K562 (cell line): ENCODE results near the gene POLK. TPM values are rescaled to one million over a fixed set of nuclear protein-coding genes. Genes with fewer than 3 reads are reported as not detected.

Experiments
- ATAC-seq: fragments of 200-7000 bp; cut with Tn5 transposase; 3 replicates; pipeline ENCODE4 v1.9.1; 2020; ENCODE audit warnings: moderate library complexity
- BruUV-seq: library from RNA; stranded (reverse); fragments of 400-500 nt; replicated peaks from 2 replicates; lab custom pipeline; 2021; lab: Mats Ljungman, UMichigan
- CTCF ChIA-PET: fragments of 300-600 bp; formaldehyde crosslinking; extraction: SDS; loops from one replicate; lab custom pipeline; 2021; ENCODE audit warnings: low intra/inter-chr PET ratio; lab: Yijun Ruan, JAX
- POLR2A ChIA-PET: fragments of 300-600, 350-650 bp; sonication (Branson Sonifier 250); formaldehyde crosslinking; extraction: SDS; loops from one replicate; lab custom pipeline; 2021; ENCODE audit warnings: antibody characterized with exemption, inconsistent platforms; lab: Yijun Ruan, JAX
- DNase-seq, 4 experiments: peaks; one replicate each; pipeline versions ENCODE4 v3.0.0 to v3.0.0-alpha.2; 2011 to 2018; ENCODE audit warnings: low spot score in 3 of 4, mixed read lengths in 3 of 4; ENCODE audit errors: extremely low read depth in 1 of 4
- FAIRE-seq: peaks from 2 replicates; lab custom pipeline; 2011; peaks lifted over from hg19 to GRCh38; lab: Jason Lieb, UNC
- H2AFZ ChIP-seq: 2 replicates; pipeline ENCODE4 v1.6.0; 2011; ENCODE audit warnings: low read depth, low read length, control low read depth, inconsistent platforms
- H3K27ac ChIP-seq: fragments of 200-600 bp; 3 replicates; pipeline ENCODE4 v1.8.0; 2011; ENCODE audit warnings: low read depth, mild to moderate bottlenecking, control low read depth, inconsistent platforms, low read length, moderate library complexity, mixed read lengths; ENCODE audit errors: extremely low read depth
- H3K27me3 ChIP-seq, 2 experiments: fragments of 300-600 bp in 1 of 2; 2 replicates in 1 of 2; 3 replicates in 1 of 2; pipeline versions ENCODE4 v1.6.0 to v1.8.0; 2011; ENCODE audit warnings: inconsistent platforms in 2 of 2, low read length in 2 of 2, mild to moderate bottlenecking in 1 of 2, mixed read lengths in 1 of 2, moderate library complexity in 1 of 2; ENCODE audit not compliant: control insufficient read depth in 2 of 2, insufficient read depth in 2 of 2
- H3K36me3 ChIP-seq: fragments of 300-600 bp; 3 replicates; pipeline ENCODE4 v1.8.0; 2011; ENCODE audit warnings: mild to moderate bottlenecking, low read length, inconsistent platforms; ENCODE audit not compliant: control insufficient read depth, insufficient read depth
- H3K4me1 ChIP-seq, 2 experiments: fragments of 200-600 bp in 1 of 2; replicated peaks in 1 of 2; 2 replicates in 1 of 2; 3 replicates in 1 of 2; pipeline versions ENCODE4 v1.5.1 to v1.8.0; 2011; ENCODE audit warnings: inconsistent platforms in 2 of 2, low read length in 2 of 2, mild to moderate bottlenecking in 1 of 2, mixed read lengths in 1 of 2, moderate library complexity in 1 of 2; ENCODE audit not compliant: control insufficient read depth in 2 of 2, insufficient read depth in 2 of 2
- H3K4me2 ChIP-seq: 2 replicates; pipeline ENCODE4 v1.6.1; 2011; ENCODE audit warnings: low read length, control low read depth, inconsistent platforms, mixed read lengths; ENCODE audit not compliant: insufficient read depth
- H3K4me3 ChIP-seq: fragments of 200-600 bp; sonication (generic), shearing (Covaris generic); 2 replicates; pipeline ENCODE4 v1.5.1; 2016; ENCODE audit warnings: control low read depth, inconsistent platforms
- H3K79me2 ChIP-seq: fragments of 200-600 bp; 3 replicates; pipeline ENCODE4 v1.8.0; 2011; ENCODE audit warnings: low read length, inconsistent platforms; ENCODE audit not compliant: control insufficient read depth, insufficient read depth
- H3K9ac ChIP-seq, 2 experiments: 2 replicates each; pipeline versions ENCODE4 v1.6.0 to v1.6.1; 2011; ENCODE audit warnings: low read depth in 2 of 2, low read length in 2 of 2, control low read depth in 1 of 2, inconsistent platforms in 1 of 2, mild to moderate bottlenecking in 1 of 2, mixed read lengths in 1 of 2; ENCODE audit not compliant: insufficient read depth in 1 of 2
- H3K9me1 ChIP-seq: one replicate; pipeline ENCODE4 v1.6.0; 2011; ENCODE audit warnings: inconsistent platforms, mild to moderate bottlenecking, low read length, moderate library complexity; ENCODE audit not compliant: control insufficient read depth, insufficient read depth
- H3K9me3 ChIP-seq: replicated peaks from 2 replicates; pipeline ENCODE4 v1.5.1; 2011; ENCODE audit warnings: low read depth, low read length, inconsistent platforms; ENCODE audit not compliant: control insufficient read depth, insufficient read depth
- H4K20me1 ChIP-seq: replicated peaks from 2 replicates; pipeline ENCODE4 v1.6.1; 2011; ENCODE audit warnings: low read length, inconsistent platforms, mixed read lengths; ENCODE audit not compliant: control insufficient read depth, insufficient read depth
- EHMT2 ChIP-seq: fragments of 450-650 bp; IDR thresholded peaks from 2 replicates; pipeline ENCODE4 v1.6.1; 2018; ENCODE audit warnings: antibody characterized with exemption
- HDAC3 ChIP-seq: fragments of 450-650 bp; IDR thresholded peaks from 2 replicates; pipeline ENCODE4 v1.6.1; 2018; ENCODE audit warnings: borderline replicate concordance, mild to moderate bottlenecking, moderate library complexity; ENCODE audit not compliant: partially characterized antibody
- HDGF ChIP-seq: fragments of 450-650 bp; IDR thresholded peaks from 2 replicates; pipeline ENCODE4 v1.6.1; 2016
- JUNB ChIP-seq: fragments of 450-650 bp; formaldehyde crosslinking; conservative IDR thresholded peaks from 2 replicates; pipeline ENCODE4 v1.4.0; 2020; ENCODE audit warnings: mild to moderate bottlenecking
- MAFG ChIP-seq: fragments of 450-650 bp; conservative IDR thresholded peaks from 2 replicates; pipeline ENCODE4 v1.6.1; 2016; ENCODE audit warnings: missing genetic modification characterization, missing compliant biosample characterization
- MAFK ChIP-seq: IDR thresholded peaks from 2 replicates; pipeline ENCODE4 v1.6.1; 2011; ENCODE audit warnings: low read length, improper control_type of control experiment
- PPARD ChIP-seq: fragments of 250-450 bp; sonication (Bioruptor Pico); IDR thresholded peaks from 2 replicates; pipeline ENCODE4 v1.8.0; 2022; ENCODE audit warnings: inconsistent platforms, mild to moderate bottlenecking, moderate library complexity
- ZNF316 ChIP-seq: fragments of 450-650 bp; IDR thresholded peaks from 2 replicates; pipeline ENCODE4 v1.6.1; 2016
- ZNF431 ChIP-seq: sonication (generic); formaldehyde crosslinking; IDR thresholded peaks from 2 replicates; pipeline ENCODE4 v1.8.0; 2022; ENCODE audit warnings: mild to moderate bottlenecking, missing genetic modification reagents
- WGBS: fragments of 100-300 bp; shearing (Covaris generic); methylation state at CpG from one replicate; pipeline ENCODE4 v1.1.6; 2016; ENCODE audit warnings: low coverage, mixed read lengths; ENCODE audit not compliant: insufficient coverage; ENCODE audit errors: missing lambda C conversion rate; 5-methylcytosine and 5-hydroxymethylcytosine counted together
- in situ Hi-C: fragments of 300-500 bp; cut with MboI; formaldehyde crosslinking; loops from 4 replicates; pipeline ENCODE4 v1.15.0; 2018; ENCODE audit warnings: inconsistent platforms, mixed read lengths
- intact Hi-C: fragments of 100-400 bp; cut with micrococcal nuclease; formaldehyde crosslinking; loops from 2 replicates; pipeline ENCODE4 v1.14.2; 2022
- polyA plus RNA-seq, 8 experiments: library from polyadenylated mRNA; depleted of rRNA in 4 of 8; stranded (reverse) in 5 of 8; unstranded in 3 of 8; fragments of >200 nt; fragmentation: Nextera tagmentation in 2 of 8; fragmentation: Illumina TruSeq in 1 of 8; extraction: Ambion mirVana in 2 of 8; extraction: Trizol in 1 of 8; gene quantifications; 2 replicates each; pipeline versions ENCODE4 v1.2.1 to v1.2.3, GENCODE V29; 2011 to 2014; ENCODE audit warnings: inconsistent platforms in 1 of 8, missing spikeins in 1 of 8
- total RNA-seq, 7 experiments: library from RNA; depleted of rRNA in 6 of 7; stranded (reverse); fragments of >200 nt in 6 of 7; fragmentation: Illumina TruSeq in 2 of 7; extraction: Trizol in 2 of 7; gene quantifications; 2 replicates each; pipeline versions ENCODE4 v1.2.1 to v1.2.3, GENCODE V29; 2011 to 2021; ENCODE audit warnings: low replicate concordance in 1 of 7
- TF ChIP-seq, protein P1 (sequence below), 2 experiments: fragments of 450-650 bp in 1 of 2; sonication (generic) in 1 of 2; formaldehyde crosslinking in 1 of 2; IDR thresholded peaks; 2 replicates each; pipeline versions ENCODE4 v1.7.1 to v1.9.0; 2016 to 2022; ENCODE audit warnings: inconsistent platforms in 1 of 2, mild to moderate bottlenecking in 1 of 2, missing genetic modification reagents in 1 of 2

POLK gene
- total and polyA plus RNA-seq, 9 of the 15 experiments (the other 6 are each of a cell fraction or from before 2014, with no cell fraction given) = 6.1 to 31.6 (median 16.5) TPM

DNA sequence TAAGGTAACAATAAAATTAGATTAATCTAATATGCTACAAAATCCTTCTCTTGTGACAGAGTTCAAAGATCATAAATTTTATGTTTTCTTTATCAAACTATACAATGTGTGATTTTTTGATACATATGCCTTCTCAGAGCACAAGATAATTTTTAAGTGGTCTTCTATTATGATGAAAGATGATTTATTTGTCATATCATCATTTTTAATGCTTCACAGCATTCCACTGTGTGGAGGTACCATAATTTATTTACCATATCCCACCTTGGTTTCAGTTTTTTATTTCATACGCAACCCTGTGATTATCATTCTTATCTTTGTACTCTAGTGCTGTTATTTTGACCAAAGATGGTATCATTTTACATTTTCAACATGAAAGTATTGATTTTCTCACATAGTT lies 41.7 kb downstream of the POLK start (continued):
- TF ChIP-seq MAFG (tag) (peak; percentile 72), ZNF431 (no peak), ZNF316 (peak; percentile 90), EHMT2 (no peak), HDGF (no peak), JUNB (CRISPR knock-in tag) (no peak)

DNA sequence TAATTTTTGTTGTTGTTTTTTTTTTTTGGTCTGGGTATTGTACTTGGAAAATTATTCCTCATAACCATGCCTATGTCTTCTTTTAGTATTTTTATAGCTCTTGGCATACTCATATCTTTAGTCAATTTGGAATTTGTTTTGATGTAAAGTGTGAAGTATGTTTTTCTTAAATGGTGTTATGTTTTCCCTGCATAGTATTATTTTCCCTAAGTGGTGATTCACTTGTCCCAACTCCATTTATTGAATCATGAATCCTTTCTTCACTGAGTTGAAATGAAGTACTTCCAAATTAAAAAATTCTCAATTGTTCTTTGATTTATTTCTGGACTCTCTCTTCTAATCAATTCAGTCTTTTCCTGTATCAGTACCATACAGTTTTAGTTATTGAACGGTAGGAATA lies 46.5 kb downstream of the POLK start:
- POLR2A ChIA-PET = no interaction called here
- H3K9me3 ChIP-seq = no peaks in the 10 kb centered on the region
- H3K4me3 ChIP-seq = no peak overlapping the region
- H3K79me2 ChIP-seq = peaks cover 2% of the 10 kb centered on the region; the same call in 2 of the 3 replicates
- H4K20me1 ChIP-seq = no peaks in the 10 kb centered on the region
- no peak overlapping the region for H3K4me2 ChIP-seq
- H2AFZ ChIP-seq = no peak overlapping the region
- H3K9me1 ChIP-seq = no peaks in the 10 kb centered on the region
- H3K36me3 ChIP-seq = peaks cover 20% of the 10 kb centered on the region; the same call in 2 of the 3 replicates
- H3K27ac ChIP-seq = no peak overlapping the region
- BruUV-seq = no TSS peak
- CTCF ChIA-PET = no interaction called here
- in situ Hi-C loops (no loop called here), intact Hi-C loops (no loop called here)
- H3K27me3 ChIP-seq = no peaks in the 10 kb centered on the region
- no peak for ATAC-seq
- no peak for DNase-seq
- no peak for FAIRE-seq
- no peak overlapping the region for H3K9ac ChIP-seq
- WGBS = 90% methylated on average over 1 of the region's 1 CpG
- no peaks in the 10 kb centered on the region for H3K4me1 ChIP-seq
- no peak for TF ChIP-seq PPARD (CRISPR knock-in tag)
- TF ChIP-seq HDAC3 = no peak
- TF ChIP-seq MAFK = no peak
- TF ChIP-seq, protein P1, sequence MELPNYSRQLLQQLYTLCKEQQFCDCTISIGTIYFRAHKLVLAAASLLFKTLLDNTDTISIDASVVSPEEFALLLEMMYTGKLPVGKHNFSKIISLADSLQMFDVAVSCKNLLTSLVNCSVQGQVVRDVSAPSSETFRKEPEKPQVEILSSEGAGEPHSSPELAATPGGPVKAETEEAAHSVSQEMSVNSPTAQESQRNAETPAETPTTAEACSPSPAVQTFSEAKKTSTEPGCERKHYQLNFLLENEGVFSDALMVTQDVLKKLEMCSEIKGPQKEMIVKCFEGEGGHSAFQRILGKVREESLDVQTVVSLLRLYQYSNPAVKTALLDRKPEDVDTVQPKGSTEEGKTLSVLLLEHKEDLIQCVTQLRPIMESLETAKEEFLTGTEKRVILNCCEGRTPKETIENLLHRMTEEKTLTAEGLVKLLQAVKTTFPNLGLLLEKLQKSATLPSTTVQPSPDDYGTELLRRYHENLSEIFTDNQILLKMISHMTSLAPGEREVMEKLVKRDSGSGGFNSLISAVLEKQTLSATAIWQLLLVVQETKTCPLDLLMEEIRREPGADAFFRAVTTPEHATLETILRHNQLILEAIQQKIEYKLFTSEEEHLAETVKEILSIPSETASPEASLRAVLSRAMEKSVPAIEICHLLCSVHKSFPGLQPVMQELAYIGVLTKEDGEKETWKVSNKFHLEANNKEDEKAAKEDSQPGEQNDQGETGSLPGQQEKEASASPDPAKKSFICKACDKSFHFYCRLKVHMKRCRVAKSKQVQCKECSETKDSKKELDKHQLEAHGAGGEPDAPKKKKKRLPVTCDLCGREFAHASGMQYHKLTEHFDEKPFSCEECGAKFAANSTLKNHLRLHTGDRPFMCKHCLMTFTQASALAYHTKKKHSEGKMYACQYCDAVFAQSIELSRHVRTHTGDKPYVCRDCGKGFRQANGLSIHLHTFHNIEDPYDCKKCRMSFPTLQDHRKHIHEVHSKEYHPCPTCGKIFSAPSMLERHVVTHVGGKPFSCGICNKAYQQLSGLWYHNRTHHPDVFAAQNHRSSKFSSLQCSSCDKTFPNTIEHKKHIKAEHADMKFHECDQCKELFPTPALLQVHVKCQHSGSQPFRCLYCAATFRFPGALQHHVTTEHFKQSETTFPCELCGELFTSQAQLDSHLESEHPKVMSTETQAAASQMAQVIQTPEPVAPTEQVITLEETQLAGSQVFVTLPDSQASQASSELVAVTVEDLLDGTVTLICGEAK (IDR thresholded peaks at IDR 0.05) = no peak
- TF ChIP-seq, protein P1 (CRISPR knock-in tag; IDR thresholded peaks at IDR 0.05) = no peak
